Parathyroid adenoma (tissue), 2 donors: ENCODE results near the gene POLN.

Source experiments
- H2AFZ ChIP-seq: fragments of 300-600 bp; sonication (generic); one replicate; pipeline ENCODE4 v1.7.0; 2017; ENCODE audit warnings: antibody characterized with exemption, mild to moderate bottlenecking
- H3K27ac ChIP-seq: fragments of 300-600 bp; sonication (generic); one replicate; pipeline ENCODE4 v1.7.0; 2017
- H3K27me3 ChIP-seq: fragments of 300-600 bp; sonication (generic); one replicate; pipeline ENCODE4 v1.7.0; 2017; ENCODE audit warnings: low read length; ENCODE audit not compliant: control insufficient read depth, insufficient read depth
- H3K36me3 ChIP-seq: fragments of 300-600 bp; sonication (generic); one replicate; pipeline ENCODE4 v1.7.0; 2017; ENCODE audit warnings: low read length; ENCODE audit not compliant: control insufficient read depth, insufficient read depth
- H3K4me1 ChIP-seq: fragments of 300-600 bp; sonication (generic); one replicate; pipeline ENCODE4 v1.7.0; 2017; ENCODE audit warnings: control low read depth
- H3K4me2 ChIP-seq: fragments of 300-600 bp; sonication (generic); one replicate; pipeline ENCODE4 v1.7.0; 2017; ENCODE audit warnings: low read length
- H3K4me3 ChIP-seq: fragments of 300-600 bp; sonication (generic); one replicate; pipeline ENCODE4 v1.7.0; 2017; ENCODE audit warnings: low read depth, low read length
- H3K79me2 ChIP-seq: fragments of 300-600 bp; sonication (generic); one replicate; pipeline ENCODE4 v1.7.0; 2017; ENCODE audit warnings: control low read depth
- H3K9ac ChIP-seq: fragments of 300-600 bp; sonication (generic); one replicate; pipeline ENCODE4 v1.7.0; 2017; ENCODE audit warnings: mild to moderate bottlenecking
- H3K9me3 ChIP-seq: fragments of 300-600 bp; sonication (generic); one replicate; pipeline ENCODE4 v1.7.0; 2017; ENCODE audit warnings: low read length; ENCODE audit not compliant: control insufficient read depth
- CTCF ChIP-seq: fragments of 300-600 bp; sonication (generic); IDR thresholded peaks from one replicate; pipeline ENCODE4 v1.7.0; 2017; ENCODE audit warnings: antibody characterized with exemption, mild to moderate bottlenecking
- donor health status: primary hyperparathyroidism.

POLN gene

GRCh38 chr4:2159931-2160330 lies 82.0 kb downstream of the POLN start:
- no peaks in the 10 kb centered on the region for H3K4me1 ChIP-seq
- no peaks in the 10 kb centered on the region for H3K27me3 ChIP-seq
- no peaks in the 10 kb centered on the region for H3K9me3 ChIP-seq
- H3K4me2 ChIP-seq, result no peak overlapping the region
- no peak overlapping the region for H3K9ac ChIP-seq
- H2AFZ ChIP-seq, result no peak overlapping the region
- no peak overlapping the region for H3K27ac ChIP-seq
- TF ChIP-seq CTCF, result no peak
- H3K4me3 ChIP-seq, result no peak overlapping the region
- H3K79me2 ChIP-seq, result no peaks in the 10 kb centered on the region
- no peaks in the 10 kb centered on the region for H3K36me3 ChIP-seq

GRCh38 chr4:2155246-2155645 lies 86.7 kb downstream of the POLN start:
- no peak for TF ChIP-seq CTCF
- Histone ChIP-seq H3K4me2 (no peak overlapping the region), H2AFZ (no peak overlapping the region), H3K9ac (no peak overlapping the region), H3K36me3 (no peaks in the 10 kb centered on the region), H3K4me1 (no peaks in the 10 kb centered on the region), H3K9me3 (no peaks in the 10 kb centered on the region), H3K4me3 (no peak overlapping the region), H3K79me2 (no peaks in the 10 kb centered on the region), H3K27ac (no peak overlapping the region), H3K27me3 (no peaks in the 10 kb centered on the region)

- Histone ChIP-seq H3K27me3 (no peaks in the 10 kb centered on the region), H3K79me2 (no peaks in the 10 kb centered on the region), H2AFZ (no peak overlapping the region), H3K4me3 (no peak overlapping the region), H3K9ac (no peak overlapping the region), H3K4me1 (no peaks in the 10 kb centered on the region), H3K36me3 (no peaks in the 10 kb centered on the region), H3K4me2 (no peak overlapping the region), H3K9me3 (no peaks in the 10 kb centered on the region), H3K27ac (no peak overlapping the region)
- TF ChIP-seq CTCF, result no peak
Observed at GRCh38 chr4:2154215-2154740, 87.6 kb downstream of the POLN start.

GRCh38 chr4:2151544-2151943 lies 90.4 kb downstream of the POLN start:
- Histone ChIP-seq H3K9ac (no peak overlapping the region), H3K9me3 (no peaks in the 10 kb centered on the region), H3K79me2 (no peaks in the 10 kb centered on the region), H2AFZ (no peak overlapping the region), H3K4me1 (no peaks in the 10 kb centered on the region), H3K27me3 (no peaks in the 10 kb centered on the region), H3K4me2 (no peak overlapping the region), H3K27ac (no peak overlapping the region), H3K36me3 (no peaks in the 10 kb centered on the region), H3K4me3 (no peak overlapping the region)
- TF ChIP-seq CTCF, result no peak

- no peaks in the 10 kb centered on the region for H3K9me3 ChIP-seq
Observed at GRCh38 chr4:2150076-2150475, 91.8 kb downstream of the POLN start.

More at GRCh38 chr4:2150076-2150475, 91.8 kb downstream of the POLN start:
- Histone ChIP-seq H3K79me2 (no peaks in the 10 kb centered on the region), H3K4me2 (no peak overlapping the region), H3K4me1 (no peaks in the 10 kb centered on the region), H2AFZ (no peak overlapping the region), H3K9ac (no peak overlapping the region), H3K27ac (no peak overlapping the region), H3K27me3 (no peaks in the 10 kb centered on the region), H3K4me3 (no peak overlapping the region), H3K36me3 (no peaks in the 10 kb centered on the region)
- no peak for TF ChIP-seq CTCF
